ENCODE measurements around the gene IGFN1.

DNA sequence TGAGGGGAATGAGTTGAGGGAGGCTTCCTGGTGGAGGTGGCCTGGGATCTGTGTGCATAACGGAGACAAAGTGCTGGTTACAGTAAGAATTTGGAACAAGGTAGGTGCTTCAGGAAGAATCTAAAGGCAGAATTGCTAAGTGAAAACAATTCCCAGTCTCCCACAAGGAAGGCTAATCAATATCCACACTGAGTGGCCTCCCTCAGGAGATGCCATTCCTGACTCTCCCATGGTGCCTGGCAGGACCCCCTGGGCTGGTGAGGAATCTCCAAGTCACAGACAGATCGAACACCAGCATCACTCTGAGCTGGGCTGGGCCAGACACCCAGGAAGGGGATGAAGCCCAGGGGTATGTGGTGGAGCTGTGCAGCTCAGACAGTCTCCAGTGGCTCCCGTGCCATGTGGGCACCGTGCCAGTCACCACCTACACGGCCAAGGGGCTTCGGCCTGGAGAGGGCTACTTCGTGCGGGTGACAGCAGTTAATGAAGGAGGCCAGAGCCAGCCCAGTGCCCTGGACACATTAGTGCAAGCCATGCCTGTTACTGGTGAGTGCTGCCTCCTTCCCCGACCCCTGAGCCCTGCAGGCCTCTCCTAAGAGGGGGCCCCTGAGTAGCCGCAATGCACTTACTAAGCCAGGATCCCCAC, 30.7 kb downstream of the IGFN1 start:
- no peak for TF ChIP-seq CTCF (IDR thresholded peaks at IDR 0.05)
- no peak for TF ChIP-seq EP300 (IDR thresholded peaks at IDR 0.05)
- TF ChIP-seq POLR2A (IDR thresholded peaks at IDR 0.05): no peak
